Lung (tissue), 12 donors: ENCODE data around the gene DCBLD2. TPM values are rescaled to one million over a fixed set of nuclear protein-coding genes. Genes with fewer than 3 reads are reported as not detected.

Experiments
- ATAC-seq: fragments of 200-7000 bp; cut with Tn5 transposase; one replicate; pipeline ENCODE4 v1.9.1; 2020; ENCODE audit warnings: moderate number of reproducible peaks; ENCODE audit not compliant: insufficient read depth, low FRiP score
- DNase-seq, 3 donors: peaks; one replicate each; pipeline ENCODE4 v3.0.0-alpha.2; 2013 to 2017
- H3K27ac ChIP-seq, 2 donors: one replicate each; pipeline ENCODE4 v1.5.1; 2013; ENCODE audit warnings: mild to moderate bottlenecking in 2 of 2, moderate library complexity in 2 of 2, control low read depth in 1 of 2, inconsistent platforms in 1 of 2, low read depth in 1 of 2, low read length in 1 of 2
- H3K27me3 ChIP-seq, 3 donors: one replicate each; pipeline ENCODE4 v1.5.1; 2013; ENCODE audit warnings: low read length in 2 of 3; ENCODE audit not compliant: control insufficient read depth in 3 of 3, insufficient read depth in 3 of 3
- H3K36me3 ChIP-seq, 4 donors: one replicate each; pipeline ENCODE4 v1.5.1; 2013; ENCODE audit warnings: low read length in 4 of 4, mild to moderate bottlenecking in 1 of 4, moderate library complexity in 1 of 4; ENCODE audit not compliant: control insufficient read depth in 4 of 4, insufficient read depth in 4 of 4
- H3K4me1 ChIP-seq, 5 donors: one replicate each; pipeline ENCODE4 v1.5.1; 2013; ENCODE audit warnings: low read length in 5 of 5, mild to moderate bottlenecking in 2 of 5, moderate library complexity in 1 of 5; ENCODE audit not compliant: control insufficient read depth in 5 of 5, insufficient read depth in 5 of 5
- H3K4me3 ChIP-seq: one replicate; pipeline ENCODE4 v1.5.1; 2013; ENCODE audit warnings: mild to moderate bottlenecking, control low read depth, moderate library complexity
- H3K9ac ChIP-seq, 2 donors: one replicate each; pipeline ENCODE4 v1.5.1; 2013; ENCODE audit warnings: low read length in 2 of 2, control low read depth in 1 of 2; ENCODE audit not compliant: insufficient read depth in 1 of 2
- H3K9me3 ChIP-seq, 4 donors: one replicate each; pipeline ENCODE4 v1.5.1; 2013; ENCODE audit warnings: low read length in 3 of 4, mild to moderate bottlenecking in 1 of 4, moderate library complexity in 1 of 4; ENCODE audit not compliant: control insufficient read depth in 4 of 4, insufficient read depth in 3 of 4
- WGBS, 2 donors: extraction: QIAGEN DNeasy Blood & Tissue Kit; methylation state at CpG; one replicate each; pipeline ENCODE4 v1.1.7; 2013; 5-methylcytosine and 5-hydroxymethylcytosine counted together
- polyA plus RNA-seq, 2 donors: library from polyadenylated mRNA; stranded (reverse); fragments of 200-250 nt; gene quantifications; one replicate each; pipeline ENCODE4 v1.2.1, GENCODE V29; 2013
- total RNA-seq, 2 donors: library from RNA; depleted of rRNA in 1 of 2; stranded (reverse); fragments of >200 nt in 1 of 2; gene quantifications; one replicate each; pipeline ENCODE4 v1.2.1, GENCODE V29; 2014 to 2021
- TF ChIP-seq, protein P1 (sequence below): IDR thresholded peaks from 2 replicates; pipeline ENCODE4 v1.5.1; 2012; ENCODE audit warnings: mild to moderate bottlenecking; ENCODE audit errors: control extremely low read depth, extremely low read depth
- donor health status: control.
- donor health status: control.
- donor health status: Bipolar disorder and iron deficiency.
- donor health status: healthy.
- donor health status: DM: yes; HTN: yes; CAD: no.

The DCBLD2 gene
- total and polyA plus RNA-seq, 4 donors, result 7.1 to 83.8 (median 18.5) TPM

DNA sequence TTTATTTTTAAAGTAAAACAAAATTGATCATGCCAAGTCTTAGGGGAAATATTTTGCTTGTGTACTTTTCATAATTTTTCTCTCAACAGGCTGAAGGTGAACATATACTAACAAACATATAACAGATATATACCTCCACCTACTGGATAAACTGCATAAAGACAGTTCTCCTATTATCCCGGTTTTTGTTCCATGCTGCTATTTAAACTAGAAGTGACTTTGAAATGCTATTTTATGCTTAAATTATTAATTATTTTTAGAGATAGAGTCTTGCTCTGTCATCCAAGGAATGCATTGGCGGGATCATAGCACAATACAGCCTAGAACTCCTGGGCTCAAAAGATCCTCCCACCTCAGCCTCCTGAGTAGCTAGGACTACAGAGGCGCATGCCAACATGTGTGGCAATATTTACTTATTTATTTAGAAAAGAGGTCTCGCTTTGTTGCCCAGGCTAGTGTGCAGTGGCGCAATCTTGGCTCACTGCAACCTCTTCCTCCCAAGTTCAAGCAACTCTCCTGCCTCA is 88.6 kb downstream of the DCBLD2 start:
- Histone ChIP-seq H3K9ac (no peak overlapping the region), H3K27me3 (no peaks in the 10 kb centered on the region), H3K36me3 (peaks cover 9 to 46% (median 22%) of the 10 kb centered on the region in 4 donors), H3K4me1 (peaks cover 0 to 7% (median 0%) of the 10 kb centered on the region in 5 donors), H3K4me3 (no peak overlapping the region), H3K9me3 (no peaks in the 10 kb centered on the region), H3K27ac (no peak overlapping the region)
- WGBS, 2 donors, result 56 to 58% methylated on average over 5 of the region's 5 CpGs
- DNase-seq (peak in 2 of 3 donors; percentile 60 to 62), ATAC-seq (no peak)
- TF ChIP-seq, protein P1, sequence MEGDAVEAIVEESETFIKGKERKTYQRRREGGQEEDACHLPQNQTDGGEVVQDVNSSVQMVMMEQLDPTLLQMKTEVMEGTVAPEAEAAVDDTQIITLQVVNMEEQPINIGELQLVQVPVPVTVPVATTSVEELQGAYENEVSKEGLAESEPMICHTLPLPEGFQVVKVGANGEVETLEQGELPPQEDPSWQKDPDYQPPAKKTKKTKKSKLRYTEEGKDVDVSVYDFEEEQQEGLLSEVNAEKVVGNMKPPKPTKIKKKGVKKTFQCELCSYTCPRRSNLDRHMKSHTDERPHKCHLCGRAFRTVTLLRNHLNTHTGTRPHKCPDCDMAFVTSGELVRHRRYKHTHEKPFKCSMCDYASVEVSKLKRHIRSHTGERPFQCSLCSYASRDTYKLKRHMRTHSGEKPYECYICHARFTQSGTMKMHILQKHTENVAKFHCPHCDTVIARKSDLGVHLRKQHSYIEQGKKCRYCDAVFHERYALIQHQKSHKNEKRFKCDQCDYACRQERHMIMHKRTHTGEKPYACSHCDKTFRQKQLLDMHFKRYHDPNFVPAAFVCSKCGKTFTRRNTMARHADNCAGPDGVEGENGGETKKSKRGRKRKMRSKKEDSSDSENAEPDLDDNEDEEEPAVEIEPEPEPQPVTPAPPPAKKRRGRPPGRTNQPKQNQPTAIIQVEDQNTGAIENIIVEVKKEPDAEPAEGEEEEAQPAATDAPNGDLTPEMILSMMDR, result peak; percentile 15

DNA sequence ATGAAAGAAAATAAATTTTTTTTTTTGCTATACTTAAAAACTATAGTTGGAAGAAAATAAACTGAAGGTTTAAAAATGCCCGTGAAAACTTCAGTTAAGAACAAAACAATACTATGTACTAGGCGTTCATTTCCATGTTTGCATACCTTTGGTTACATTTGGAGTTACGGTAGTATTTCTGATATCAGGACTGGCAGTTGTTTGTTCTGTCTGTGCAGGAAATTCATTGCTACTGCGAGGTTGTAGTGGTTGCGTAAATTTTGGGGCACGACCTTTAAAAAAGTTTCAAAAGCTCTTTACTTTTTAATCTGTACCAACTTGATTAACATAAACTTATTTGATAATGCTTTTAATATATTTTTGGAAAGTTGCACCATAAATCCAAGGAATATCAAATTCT is 90.4 kb downstream of the DCBLD2 start:
- Histone ChIP-seq H3K27ac (no peak overlapping the region), H3K9me3 (no peaks in the 10 kb centered on the region), H3K4me3 (no peak overlapping the region), H3K27me3 (no peaks in the 10 kb centered on the region), H3K36me3 (peaks cover 16 to 53% (median 30%) of the 10 kb centered on the region in 4 donors), H3K9ac (no peak overlapping the region), H3K4me1 (no peaks in the 10 kb centered on the region)
- TF ChIP-seq, protein P1, result no peak
- 28 to 47% methylated on average over 6 of the region's 6 CpGs for WGBS, 2 donors
- ATAC-seq (no peak), DNase-seq (no peak)

DNA sequence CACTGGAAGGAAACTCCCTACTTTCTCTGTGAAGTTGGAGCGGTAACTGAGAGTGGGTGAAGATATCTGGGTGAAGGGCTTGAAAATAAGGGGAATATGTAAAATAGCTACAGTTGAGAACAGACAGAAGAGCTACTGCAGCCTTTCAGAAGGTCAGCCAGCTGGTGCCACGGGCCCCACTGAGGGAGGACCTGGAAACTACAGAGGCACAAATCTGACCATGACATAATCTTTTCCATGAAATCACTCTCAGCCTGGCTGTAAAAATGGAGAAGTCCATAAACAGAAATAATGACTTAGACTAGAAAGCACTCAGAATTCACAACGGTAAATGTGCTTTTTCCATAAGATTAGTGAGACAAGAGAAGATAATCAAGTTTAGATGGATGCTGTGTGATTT is 91.9 kb downstream of the DCBLD2 start:
- DNase-seq, result no peak
- Histone ChIP-seq H3K27me3 (no peaks in the 10 kb centered on the region), H3K9me3 (no peaks in the 10 kb centered on the region), H3K9ac (no peak overlapping the region), H3K27ac (no peak overlapping the region), H3K4me1 (no peaks in the 10 kb centered on the region), H3K36me3 (peaks cover 15 to 54% (median 31%) of the 10 kb centered on the region in 4 donors), H3K4me3 (no peak overlapping the region)
- WGBS, 2 donors, result 67% methylated on average over 3 of the region's 3 CpGs
- TF ChIP-seq, protein P1, result no peak
- no peak for ATAC-seq

DNA sequence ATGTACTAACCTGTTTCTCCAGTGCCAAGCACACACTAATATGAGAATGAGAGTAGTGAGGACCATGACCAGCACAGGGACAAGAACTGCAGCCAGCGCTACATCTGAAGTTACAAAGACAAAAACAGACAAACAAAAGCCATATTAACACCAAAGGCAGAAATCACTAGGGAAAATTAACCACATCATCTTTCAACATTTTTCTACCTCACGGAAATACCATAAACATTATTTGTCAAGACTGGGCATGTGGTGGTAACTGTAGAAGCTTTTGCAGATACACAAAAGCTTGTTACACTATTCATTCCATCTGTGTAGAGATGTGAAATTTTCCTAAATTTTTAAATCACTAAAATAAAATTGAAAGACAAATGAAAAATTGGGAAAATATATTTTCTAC is 93.4 kb downstream of the DCBLD2 start:
- no peaks in the 10 kb centered on the region for H3K27me3 ChIP-seq
- H3K4me3 ChIP-seq, result no peak overlapping the region
- no peaks in the 10 kb centered on the region for H3K4me1 ChIP-seq
- no peak overlapping the region for H3K27ac ChIP-seq
- peaks cover 15 to 49% (median 29%) of the 10 kb centered on the region in 4 donors for H3K36me3 ChIP-seq
- ATAC-seq (no peak), DNase-seq (no peak)
- WGBS, 2 donors, result 82 to 87% methylated on average over 2 of the region's 2 CpGs
- no peak overlapping the region for H3K9ac ChIP-seq
- TF ChIP-seq, protein P1, result no peak
- H3K9me3 ChIP-seq, result no peaks in the 10 kb centered on the region
